IMR-90 (cell line): ENCODE measurements around the gene PPARGC1A. TPM values are rescaled to one million over a fixed set of nuclear protein-coding genes. Genes with fewer than 3 reads are reported as not detected.

Experiments used
- ATAC-seq: fragments of 200-7000 bp; cut with Tn5 transposase; 2 replicates; pipeline ENCODE4 v1.9.1; 2020; ENCODE audit warnings: low read depth, mild to moderate bottlenecking, moderate library complexity
- BruUV-seq: library from RNA; stranded (reverse); fragments of 400-500 nt; replicated peaks from 2 replicates; lab custom pipeline; 2021; lab: Mats Ljungman, UMichigan
- CTCF ChIA-PET: fragments of 300-600 bp; formaldehyde crosslinking; extraction: SDS; loops from one replicate; lab custom pipeline; 2021; ENCODE audit warnings: antibody characterized with exemption; lab: Yijun Ruan, JAX
- POLR2A ChIA-PET: fragments of 300-600 bp; sonication (Branson Sonifier 250); formaldehyde crosslinking; loops from one replicate; lab custom pipeline; 2022; ENCODE audit warnings: antibody characterized with exemption; ENCODE audit not compliant: unreplicated experiment; lab: Charles Lee
- DNase-seq: peaks from one replicate; pipeline ENCODE4 v3.0.0; 2013
- H2AFZ ChIP-seq: replicated peaks from 2 replicates; pipeline ENCODE3; 2013; ENCODE audit warnings: low read length, mild to moderate bottlenecking; ENCODE audit not compliant: poor library complexity
- H2AK5ac ChIP-seq: 2 replicates; pipeline ENCODE4 v1.6.1; 2013; ENCODE audit warnings: low read depth, low read length, inconsistent platforms
- H2AK9ac ChIP-seq: replicated peaks from 2 replicates; pipeline ENCODE3; 2013; ENCODE audit warnings: mild to moderate bottlenecking, low read depth, low read length, moderate library complexity; ENCODE audit not compliant: poor library complexity
- H2BK120ac ChIP-seq: 2 replicates; pipeline ENCODE4 v1.6.1; 2013; ENCODE audit warnings: low read depth, low read length, inconsistent platforms
- H2BK15ac ChIP-seq: 3 replicates; pipeline ENCODE4 v1.6.1; 2013; ENCODE audit warnings: low read depth, low read length, inconsistent platforms
- H2BK20ac ChIP-seq: 2 replicates; pipeline ENCODE4 v1.6.1; 2013; ENCODE audit warnings: low read depth, mild to moderate bottlenecking, inconsistent platforms, low read length, moderate library complexity
- H2BK5ac ChIP-seq: 2 replicates; pipeline ENCODE4 v1.6.1; 2013; ENCODE audit warnings: mild to moderate bottlenecking, low read depth, low read length, inconsistent platforms; ENCODE audit not compliant: poor library complexity, severe bottlenecking
- H3K14ac ChIP-seq: replicated peaks from 2 replicates; pipeline ENCODE4 v1.6.1; 2013; ENCODE audit warnings: low read depth, low read length, inconsistent platforms
- H3K18ac ChIP-seq: 2 replicates; pipeline ENCODE4 v1.6.1; 2013; ENCODE audit warnings: low read depth, low read length, control low read depth
- H3K23ac ChIP-seq: 2 replicates; pipeline ENCODE4 v1.6.1; 2013; ENCODE audit warnings: low read depth, low read length, inconsistent platforms
- H3K27ac ChIP-seq: 2 replicates; pipeline ENCODE4 v1.5.1; 2013; ENCODE audit warnings: mild to moderate bottlenecking, control low read depth, low read length; ENCODE audit not compliant: insufficient read depth
- H3K27me3 ChIP-seq: 2 replicates; pipeline ENCODE4 v1.6.1; 2013; ENCODE audit warnings: low read length; ENCODE audit not compliant: control insufficient read depth, insufficient read depth
- H3K36me3 ChIP-seq: 2 replicates; pipeline ENCODE4 v1.6.1; 2013; ENCODE audit warnings: low read length, mixed read lengths; ENCODE audit not compliant: control insufficient read depth, insufficient read depth
- H3K4ac ChIP-seq: 2 replicates; pipeline ENCODE4 v1.6.1; 2013; ENCODE audit warnings: low read depth, low read length, inconsistent platforms
- H3K4me1 ChIP-seq: 2 replicates; pipeline ENCODE4 v1.6.1; 2013; ENCODE audit warnings: low read length, mixed read lengths; ENCODE audit not compliant: control insufficient read depth, insufficient read depth
- H3K4me2 ChIP-seq: 2 replicates; pipeline ENCODE4 v1.6.1; 2013; ENCODE audit warnings: low read depth, mild to moderate bottlenecking, control low read depth, low read length, moderate library complexity
- H3K4me3 ChIP-seq: 2 replicates; pipeline ENCODE4 v1.5.1; 2013; ENCODE audit warnings: low read depth, mild to moderate bottlenecking, control low read depth, low read length, moderate library complexity; ENCODE audit not compliant: insufficient read depth
- H3K56ac ChIP-seq: 2 replicates; pipeline ENCODE4 v1.6.1; 2013; ENCODE audit warnings: low read length, inconsistent platforms; ENCODE audit not compliant: insufficient read depth; ENCODE audit errors: extremely low read depth
- H3K79me1 ChIP-seq, 2 experiments: 2 replicates each; pipeline ENCODE4 v1.6.1; 2013; ENCODE audit warnings: low read length in 2 of 2, inconsistent platforms in 1 of 2, low read depth in 1 of 2
- H3K9ac ChIP-seq: 2 replicates; pipeline ENCODE4 v1.6.1; 2013; ENCODE audit warnings: low read depth, low read length, control low read depth
- H3K9me1 ChIP-seq: 2 replicates; pipeline ENCODE4 v1.6.1; 2013; ENCODE audit warnings: low read length, inconsistent platforms; ENCODE audit not compliant: insufficient read depth
- H3K9me3 ChIP-seq: 2 replicates; pipeline ENCODE4 v1.6.1; 2013; ENCODE audit warnings: low read length; ENCODE audit not compliant: control insufficient read depth, insufficient read depth
- H4K20me1 ChIP-seq: 2 replicates; pipeline ENCODE4 v1.6.1; 2013; ENCODE audit warnings: low read length, inconsistent platforms; ENCODE audit not compliant: insufficient read depth
- H4K5ac ChIP-seq: 2 replicates; pipeline ENCODE4 v1.6.1; 2013; ENCODE audit warnings: mild to moderate bottlenecking, low read depth, low read length, control low read depth
- H4K8ac ChIP-seq, 2 experiments: 2 replicates each; pipeline ENCODE4 v1.6.1; 2013; ENCODE audit warnings: low read depth in 2 of 2, low read length in 2 of 2, control low read depth in 1 of 2, inconsistent platforms in 1 of 2
- H4K91ac ChIP-seq: 2 replicates; pipeline ENCODE4 v1.6.1; 2013; ENCODE audit warnings: low read depth, low read length, inconsistent platforms; ENCODE audit not compliant: insufficient read depth
- BHLHE40 ChIP-seq: fragments of 150-350 bp; IDR thresholded peaks from 2 replicates; pipeline ENCODE4 v1.6.1; 2016; ENCODE audit warnings: mild to moderate bottlenecking, low read depth, low read length
- ELK1 ChIP-seq: fragments of 150-350 bp; IDR thresholded peaks from 2 replicates; pipeline ENCODE4 v1.6.1; 2016; ENCODE audit warnings: low read depth, mild to moderate bottlenecking, low read length, moderate library complexity, borderline replicate concordance
- RFX5 ChIP-seq: IDR thresholded peaks from 2 replicates; pipeline ENCODE4 v1.8.0; 2012; ENCODE audit warnings: low read depth, mild to moderate bottlenecking, low read length, moderate library complexity
- WGBS, 2 experiments: methylation state at CpG; one replicate each; pipeline versions ENCODE4 v1.1.5 to v1.1.7; 2013; ENCODE audit warnings: missing lambda C conversion rate in 2 of 2; ENCODE audit not compliant: insufficient read length in 1 of 2; ENCODE audit errors: extremely low coverage in 2 of 2; 5-methylcytosine and 5-hydroxymethylcytosine counted together
- dilution Hi-C: fragments of 300-500 bp; cut with HindIII; formaldehyde crosslinking; loops from one replicate; pipeline ENCODE4 v1.14.3; 2018; ENCODE audit warnings: low sequenced_read_pairs; ENCODE audit not compliant: unreplicated experiment
- in situ Hi-C: fragments of 300-500 bp; cut with MboI; formaldehyde crosslinking; loops from 3 replicates; pipeline ENCODE4 v1.14.3; 2019; ENCODE audit warnings: low sequenced_read_pairs, inconsistent platforms, mixed read lengths
- intact Hi-C: fragments of 100-400 bp; cut with micrococcal nuclease; formaldehyde crosslinking; loops from 2 replicates; pipeline ENCODE4 v1.10.0; 2022
- polyA plus RNA-seq, 3 experiments: library from polyadenylated mRNA; depleted of rRNA; stranded (reverse); fragments of >200 nt; gene quantifications; 2 replicates each; pipeline ENCODE4 v1.2.3, GENCODE V29; 2012; ENCODE audit warnings: low replicate concordance in 1 of 3
- total RNA-seq: library from RNA; depleted of rRNA; stranded (reverse); fragments of >200 nt; gene quantifications from 2 replicates; pipeline ENCODE4 v1.2.3, GENCODE V29; 2012

PPARGC1A gene
- total and polyA plus RNA-seq, 2 of the 4 experiments (the other 2 are of a cell fraction) = under 0.01 to 0.03 TPM

DNA sequence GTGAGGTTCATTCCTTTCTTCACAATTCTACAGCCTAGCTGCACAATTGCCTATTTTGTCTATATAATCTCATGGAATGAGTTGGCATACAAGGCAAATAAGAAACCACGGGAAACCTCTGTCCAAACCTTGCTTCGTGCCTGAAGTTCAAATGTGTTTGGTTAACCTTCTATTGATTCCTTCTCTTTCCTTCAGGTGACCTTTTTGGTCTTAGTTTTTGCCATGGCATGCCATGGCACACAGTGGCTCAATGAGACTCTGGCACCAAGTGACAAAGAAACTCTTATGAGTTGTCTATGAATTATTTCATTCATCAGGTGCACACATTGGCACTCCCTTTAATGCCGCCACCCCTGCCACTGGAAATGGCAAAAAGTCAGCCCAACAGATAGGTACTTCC is 101.8 kb downstream of the PPARGC1A start:
- BruUV-seq = no TSS peak
- intact Hi-C loops (no loop called here), dilution Hi-C loops (no loop called here), in situ Hi-C loops (no loop called here)
- H2AK5ac ChIP-seq = no peak overlapping the region
- no peaks in the 10 kb centered on the region for H3K9me1 ChIP-seq
- H2BK20ac ChIP-seq = no peak overlapping the region
- H3K4me2 ChIP-seq = no peak overlapping the region
- TF ChIP-seq RFX5 (no peak), ELK1 (no peak), BHLHE40 (no peak)
- no peak overlapping the region for H4K91ac ChIP-seq
- WGBS, 2 experiments = no CpG with 5 or more reads among the region's 3 CpGs
- H3K14ac ChIP-seq = no peak overlapping the region
- no peak overlapping the region for H2AK9ac ChIP-seq
- no peaks in the 10 kb centered on the region for H3K36me3 ChIP-seq
- H2BK120ac ChIP-seq = 0 out of 2 replicates have a peak overlapping the region, but pooled peaks have one; percentile 8
- no peaks in the 10 kb centered on the region for H3K9me3 ChIP-seq
- no peak overlapping the region for H2BK5ac ChIP-seq
- POLR2A ChIA-PET = no interaction called here
- H4K20me1 ChIP-seq = no peaks in the 10 kb centered on the region
- no peak overlapping the region for H3K23ac ChIP-seq
- H3K4ac ChIP-seq = no peak overlapping the region
- H3K27ac ChIP-seq = no peak overlapping the region
- CTCF ChIA-PET = interaction anchor here (0.6 kb wide), 1 partner anchor 25 kb away, joined by 3 read pairs; no protein-coding TSS in a partner anchor
- no peak overlapping the region for H3K56ac ChIP-seq
- H3K4me3 ChIP-seq = no peak overlapping the region
- no peaks in the 10 kb centered on the region for H3K27me3 ChIP-seq
- no peak overlapping the region for H4K8ac ChIP-seq
- DNase-seq (no peak), ATAC-seq (no peak)
- H3K79me1 ChIP-seq = no peaks in the 10 kb centered on the region
- H2AFZ ChIP-seq = no peak overlapping the region
- H3K4me1 ChIP-seq = no peaks in the 10 kb centered on the region; the same call in 1 of the 2 replicates
- H4K5ac ChIP-seq = no peak overlapping the region
- H3K9ac ChIP-seq = no peak overlapping the region
- no peak overlapping the region for H3K18ac ChIP-seq
- H2BK15ac ChIP-seq = no peak overlapping the region
